ENCODE measurements around the gene PPIG. TPM values are rescaled to one million over a fixed set of nuclear protein-coding genes. Genes with fewer than 3 reads are reported as not detected.
"Not testable (repeated sequence)": the region's sequence is repeated elsewhere in the genome, so short reads cannot be mapped to it uniquely, and the experiment has no call there.

PPIG gene
- total RNA-seq, 2 donors from 2014 or later, result 23.5 to 28.4 TPM

DNA sequence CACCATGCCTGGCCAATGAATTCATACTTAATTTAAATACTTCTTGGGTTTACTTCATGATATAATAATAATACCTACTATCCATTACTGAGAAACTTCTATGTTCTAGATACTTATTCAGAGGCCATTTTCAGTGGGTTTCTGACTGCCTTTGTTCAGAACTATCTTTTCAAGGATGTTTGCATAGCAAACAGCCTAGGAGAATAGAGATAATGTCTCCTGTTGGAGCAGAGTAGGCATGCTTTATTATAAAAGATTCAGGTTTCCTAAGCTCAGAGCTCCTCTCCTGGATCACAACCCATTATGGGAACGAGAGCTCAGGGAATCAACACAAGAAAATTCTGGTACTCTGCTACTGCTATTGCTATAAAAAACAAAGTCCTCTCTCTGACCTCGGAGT is 21.6 kb upstream of the PPIG start:
- TF ChIP-seq, protein P1, sequence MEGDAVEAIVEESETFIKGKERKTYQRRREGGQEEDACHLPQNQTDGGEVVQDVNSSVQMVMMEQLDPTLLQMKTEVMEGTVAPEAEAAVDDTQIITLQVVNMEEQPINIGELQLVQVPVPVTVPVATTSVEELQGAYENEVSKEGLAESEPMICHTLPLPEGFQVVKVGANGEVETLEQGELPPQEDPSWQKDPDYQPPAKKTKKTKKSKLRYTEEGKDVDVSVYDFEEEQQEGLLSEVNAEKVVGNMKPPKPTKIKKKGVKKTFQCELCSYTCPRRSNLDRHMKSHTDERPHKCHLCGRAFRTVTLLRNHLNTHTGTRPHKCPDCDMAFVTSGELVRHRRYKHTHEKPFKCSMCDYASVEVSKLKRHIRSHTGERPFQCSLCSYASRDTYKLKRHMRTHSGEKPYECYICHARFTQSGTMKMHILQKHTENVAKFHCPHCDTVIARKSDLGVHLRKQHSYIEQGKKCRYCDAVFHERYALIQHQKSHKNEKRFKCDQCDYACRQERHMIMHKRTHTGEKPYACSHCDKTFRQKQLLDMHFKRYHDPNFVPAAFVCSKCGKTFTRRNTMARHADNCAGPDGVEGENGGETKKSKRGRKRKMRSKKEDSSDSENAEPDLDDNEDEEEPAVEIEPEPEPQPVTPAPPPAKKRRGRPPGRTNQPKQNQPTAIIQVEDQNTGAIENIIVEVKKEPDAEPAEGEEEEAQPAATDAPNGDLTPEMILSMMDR (IDR thresholded peaks at IDR 0.05), result no peak
- Histone ChIP-seq H3K9me3 (no peaks in the 10 kb centered on the region), H3K4me3 (no peak overlapping the region), H3K36me3 (peaks cover 7% of the 10 kb centered on the region), H3K27ac (no peak overlapping the region), H3K4me1 (no peaks in the 10 kb centered on the region), H3K27me3 (no peaks in the 10 kb centered on the region)
- DNase-seq (ENCODE audit: low spot score), result no peak

GRCh38 chr2:169565686-169566085 is 18.5 kb upstream of the PPIG start:
- H3K27me3 ChIP-seq, result no peaks in the 10 kb centered on the region
- H3K9me3 ChIP-seq, result no peaks in the 10 kb centered on the region
- no peak overlapping the region for H3K27ac ChIP-seq
- no peaks in the 10 kb centered on the region for H3K4me1 ChIP-seq
- TF ChIP-seq, protein P1 (IDR thresholded peaks at IDR 0.05), result no peak
- no peaks in the 10 kb centered on the region for H3K36me3 ChIP-seq
- no peak overlapping the region for H3K4me3 ChIP-seq
- no peak for DNase-seq (ENCODE audit: low spot score)

DNA sequence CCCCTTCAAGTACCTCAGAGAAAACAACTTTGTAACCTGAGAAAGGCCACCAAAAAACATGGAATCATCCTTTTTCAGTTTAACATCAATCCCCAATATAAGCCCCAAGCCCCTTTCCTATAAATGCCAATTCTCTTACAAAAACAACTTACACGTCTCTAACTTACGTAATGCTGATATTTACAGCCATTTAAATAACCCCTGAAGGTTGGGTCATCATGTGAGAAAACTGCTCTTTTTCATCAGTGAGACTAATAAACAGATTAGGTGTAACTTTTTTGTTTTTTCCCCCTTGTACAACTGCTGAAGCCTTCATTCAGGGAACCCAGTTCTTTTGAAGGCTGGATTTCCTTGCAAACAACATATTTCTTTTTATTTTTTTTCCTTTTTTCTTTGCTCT is 14.2 kb upstream of the PPIG start:
- TF ChIP-seq, protein P1 (IDR thresholded peaks at IDR 0.05), result no peak
- Histone ChIP-seq H3K36me3 (no peaks in the 10 kb centered on the region), H3K27me3 (no peaks in the 10 kb centered on the region), H3K27ac (no peak overlapping the region), H3K4me1 (no peaks in the 10 kb centered on the region), H3K4me3 (no peak overlapping the region), H3K9me3 (no peaks in the 10 kb centered on the region)
- no peak for DNase-seq (ENCODE audit: low spot score)

- H3K4me1 ChIP-seq; H3K9me3 ChIP-seq; DNase-seq (ENCODE audit: low spot score); H3K4me3 ChIP-seq; H3K27me3 ChIP-seq; H3K36me3 ChIP-seq; H3K27ac ChIP-seq: not testable (repeated sequence)
Measured at GRCh38 chr2:169570752-169571151, 13.4 kb upstream of the PPIG start.

DNA sequence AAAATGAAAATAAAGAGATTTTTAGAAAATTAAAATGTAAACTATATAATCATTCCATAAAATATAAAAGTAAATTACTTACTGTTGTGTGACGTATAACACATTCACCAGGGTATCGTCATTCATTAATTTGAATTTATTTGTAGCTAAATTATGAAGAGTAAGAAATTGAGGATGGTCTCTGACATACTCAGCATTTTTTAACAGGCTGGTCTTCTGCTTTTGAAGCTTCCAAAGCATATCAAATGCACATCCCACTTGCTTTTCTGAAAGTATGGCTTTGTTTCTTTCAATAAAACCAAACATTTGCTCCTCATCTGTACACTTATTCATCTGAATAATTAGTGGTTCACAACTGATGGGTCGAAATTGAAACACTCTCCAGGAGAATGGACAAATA is 12.6 kb upstream of the PPIG start:
- Histone ChIP-seq H3K4me3 (no peak overlapping the region), H3K9me3 (no peaks in the 10 kb centered on the region), H3K4me1 (no peaks in the 10 kb centered on the region), H3K36me3 (no peaks in the 10 kb centered on the region), H3K27me3 (no peaks in the 10 kb centered on the region), H3K27ac (no peak overlapping the region)
- DNase-seq (ENCODE audit: low spot score), result no peak
- TF ChIP-seq, protein P1 (IDR thresholded peaks at IDR 0.05), result no peak

DNA sequence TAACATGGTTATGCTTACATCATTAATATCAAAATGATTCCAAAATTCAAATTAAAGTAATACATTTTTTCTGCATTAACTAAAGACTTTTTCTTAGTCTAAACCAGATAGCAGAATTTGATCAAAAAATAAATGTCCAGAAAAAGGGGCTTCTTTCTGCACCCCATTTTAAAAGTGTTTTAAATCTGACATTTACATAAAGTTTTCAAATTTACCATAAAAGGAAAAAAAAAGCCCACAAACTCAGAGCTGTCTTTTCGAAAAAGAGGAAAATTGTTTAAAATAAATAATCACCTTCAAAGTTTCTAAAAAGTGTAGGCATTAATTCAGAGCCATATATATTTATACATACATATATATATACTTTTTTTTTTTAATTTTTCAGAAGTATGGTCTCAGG is 12.0 kb upstream of the PPIG start:
- no peak overlapping the region for H3K4me3 ChIP-seq
- TF ChIP-seq, protein P1 (IDR thresholded peaks at IDR 0.05), result no peak

More for the DNA sequence above, 12.0 kb upstream of the PPIG start:
- no peak for DNase-seq (ENCODE audit: low spot score)
- H3K4me1 ChIP-seq, result no peaks in the 10 kb centered on the region
- no peaks in the 10 kb centered on the region for H3K27me3 ChIP-seq
- H3K36me3 ChIP-seq, result no peaks in the 10 kb centered on the region
- no peaks in the 10 kb centered on the region for H3K9me3 ChIP-seq
- no peak overlapping the region for H3K27ac ChIP-seq
